ENCODE data around the gene SVBP. TPM values are rescaled to one million over a fixed set of nuclear protein-coding genes. Genes with fewer than 3 reads are reported as not detected.

Gene SVBP
- total and polyA plus RNA-seq, 2 donors (not counting 3 experiments of a cell fraction or from before 2014, with no cell fraction given), result 18.1 to 24.1 TPM

DNA sequence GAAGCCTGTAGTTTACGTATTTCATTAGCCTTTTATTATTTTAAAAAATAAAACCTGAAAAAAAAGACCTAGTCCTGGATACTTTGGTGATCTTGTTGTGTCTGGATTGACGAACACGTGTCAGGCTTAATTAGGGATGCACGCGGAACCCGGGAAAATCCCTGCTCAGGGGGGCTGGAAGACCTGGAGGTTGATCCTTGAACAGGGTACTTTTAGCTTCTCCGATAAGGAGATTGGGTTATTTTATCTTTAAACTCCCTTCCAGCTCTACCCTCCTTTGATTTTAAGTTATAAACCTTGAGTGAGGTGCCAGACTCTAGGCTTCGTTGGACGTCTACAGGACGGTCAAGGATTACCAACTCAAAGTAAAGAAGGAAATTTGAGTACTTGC lies 28.7 kb upstream of the SVBP start:
- CTCF ChIA-PET, result interaction anchor here (0.6 to 2.5 kb wide), 23 partner anchors 8 to 501 kb away, joined by 3 to 21 read pairs (median 5); partner anchors contain the start of genes C1orf50, ERMAP, P3H1 and SVBP
- Histone ChIP-seq H3K4me2 (ENCODE audit: insufficient read depth, low read length) (peak overlapping the region; percentile 84), H3K4me3 (replicated peaks in 1 of 3; ENCODE audit: insufficient read depth in 1 of 3, low read depth in 1 of 3, low read length in 3 of 3) (peak overlapping the region; percentile 44 to 84 (median 72)), H3K9ac (replicated peaks; ENCODE audit: extremely low read depth, insufficient read depth, low read length) (peak overlapping the region; percentile 39), H2AFZ (ENCODE audit: low read depth, low read length) (peak overlapping the region; percentile 92), H4K20me1 (replicated peaks; ENCODE audit: control insufficient read depth, extremely low read depth, insufficient read depth, low read length) (no peaks in the 10 kb centered on the region), H3K79me2 (ENCODE audit: control insufficient read depth, insufficient read depth, low read length) (peaks cover 5% of the 10 kb centered on the region), H3K27me3 (ENCODE audit: control insufficient read depth in 2 of 2, insufficient read depth in 2 of 2, low read length in 2 of 2) (no peaks in the 10 kb centered on the region), H3K9me1 (replicated peaks; ENCODE audit: control insufficient read depth, extremely low read depth, insufficient read depth, low read length) (no peaks in the 10 kb centered on the region), H3K27ac (ENCODE audit: insufficient read depth, low read depth, low read length) (no peak overlapping the region), H3K36me3 (ENCODE audit: control insufficient read depth in 2 of 2, extremely low read depth in 1 of 2, insufficient read depth in 2 of 2, low read length in 2 of 2) (peaks cover 0 to 7% of the 10 kb centered on the region in 2 experiments), H3K4me1 (ENCODE audit: control insufficient read depth, extremely low read depth, insufficient read depth, low read length) (peaks cover 12% of the 10 kb centered on the region), H3K9me3 (replicated peaks; ENCODE audit: control insufficient read depth, insufficient read depth, low read length) (no peaks in the 10 kb centered on the region)
- TF ChIP-seq MYC (IDR thresholded peaks at IDR 0.05; ENCODE audit: low read depth, low read length) (no peak), EZH2 (IDR thresholded peaks at IDR 0.05; ENCODE audit: borderline replicate concordance, low read depth, low read length, severe bottlenecking) (no peak), POLR2A (IDR thresholded peaks at IDR 0.05; ENCODE audit: low read depth, low read length) (no peak), GATA2 (IDR thresholded peaks at IDR 0.05; ENCODE audit: insufficient read depth, insufficient read length, low read depth, low read length) (no peak), POLR2AphosphoS5 (IDR thresholded peaks at IDR 0.05; ENCODE audit: insufficient read depth, low read depth, low read length) (no peak), JUN (IDR thresholded peaks at IDR 0.05; ENCODE audit: borderline replicate concordance, insufficient read depth, insufficient read length, low read depth) (no peak), FOS (IDR thresholded peaks at IDR 0.05; ENCODE audit: borderline replicate concordance, insufficient read depth, low read length) (no peak), MAX (IDR thresholded peaks at IDR 0.05; ENCODE audit: insufficient read depth, insufficient read length) (no peak)
- TF ChIP-seq, protein P1, sequence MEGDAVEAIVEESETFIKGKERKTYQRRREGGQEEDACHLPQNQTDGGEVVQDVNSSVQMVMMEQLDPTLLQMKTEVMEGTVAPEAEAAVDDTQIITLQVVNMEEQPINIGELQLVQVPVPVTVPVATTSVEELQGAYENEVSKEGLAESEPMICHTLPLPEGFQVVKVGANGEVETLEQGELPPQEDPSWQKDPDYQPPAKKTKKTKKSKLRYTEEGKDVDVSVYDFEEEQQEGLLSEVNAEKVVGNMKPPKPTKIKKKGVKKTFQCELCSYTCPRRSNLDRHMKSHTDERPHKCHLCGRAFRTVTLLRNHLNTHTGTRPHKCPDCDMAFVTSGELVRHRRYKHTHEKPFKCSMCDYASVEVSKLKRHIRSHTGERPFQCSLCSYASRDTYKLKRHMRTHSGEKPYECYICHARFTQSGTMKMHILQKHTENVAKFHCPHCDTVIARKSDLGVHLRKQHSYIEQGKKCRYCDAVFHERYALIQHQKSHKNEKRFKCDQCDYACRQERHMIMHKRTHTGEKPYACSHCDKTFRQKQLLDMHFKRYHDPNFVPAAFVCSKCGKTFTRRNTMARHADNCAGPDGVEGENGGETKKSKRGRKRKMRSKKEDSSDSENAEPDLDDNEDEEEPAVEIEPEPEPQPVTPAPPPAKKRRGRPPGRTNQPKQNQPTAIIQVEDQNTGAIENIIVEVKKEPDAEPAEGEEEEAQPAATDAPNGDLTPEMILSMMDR (IDR thresholded peaks at IDR 0.05; ENCODE audit: extremely low read depth in 1 of 2, insufficient read depth in 1 of 2, low read depth in 1 of 2, low read length in 2 of 2), result no peak
- dilution Hi-C loops (cut with MboI; ENCODE audit: extremely low pct_ligation_motif_present, low sequenced_read_pairs), result no loop called here
- FAIRE-seq (no peak), DNase-seq (ENCODE audit: low read depth, low spot score) (no peak)
- POLR2A ChIA-PET, result interaction anchor here (0.8 to 1.9 kb wide), 2 partner anchors 28 to 79 kb away, joined by 5 to 6 read pairs; partner anchors contain the start of genes C1orf50, P3H1 and SVBP
- intact Hi-C loops (cut with micrococcal nuclease), result loop anchor here (2.0 kb wide), 1 partner anchor 29 kb away; the partner anchor contains the start of genes ERMAP and SVBP
- TSS peak; percentile 86 for BruUV-seq (replicated peaks)
